ENCODE measurements around the gene DAW1.

GRCh38 chr2:227933884-227934283 lies 62.5 kb downstream of the DAW1 start:
- TF ChIP-seq EZH2 (IDR thresholded peaks at IDR 0.05; ENCODE audit: insufficient read depth, poor library complexity, severe bottlenecking) (no peak), EZH2phosphoT487 (IDR thresholded peaks at IDR 0.05; ENCODE audit: insufficient read depth, low read depth) (no peak)

Measured in GM23248 (cell line).